Measurements from ENCODE around the gene XRCC4.
"Not testable (repeated sequence)": the region's sequence is repeated elsewhere in the genome, so short reads cannot be mapped to it uniquely, and the experiment has no call there.

The XRCC4 gene

GRCh38 chr5:83246071-83246470, 168.7 kb downstream of the XRCC4 start:
- no peaks in the 10 kb centered on the region for H3K27me3 ChIP-seq (replicated peaks; ENCODE audit: control insufficient read depth, insufficient read depth, low read length, poor library complexity, severe bottlenecking)
- no peaks in the 10 kb centered on the region for H3K36me3 ChIP-seq (ENCODE audit: control insufficient read depth, insufficient read depth, low read length)
- H3K4me1 ChIP-seq (ENCODE audit: control insufficient read depth, insufficient read depth, low read length, poor library complexity, severe bottlenecking): no peaks in the 10 kb centered on the region
- H3K27ac ChIP-seq (ENCODE audit: insufficient read depth, low read length, poor library complexity, severe bottlenecking): no peak overlapping the region
- DNase-seq: no peak
- no peaks in the 10 kb centered on the region for H3K9me3 ChIP-seq (ENCODE audit: control insufficient read depth, low read length)
- no peak overlapping the region for H3K4me3 ChIP-seq (ENCODE audit: insufficient read depth, low read depth, low read length, poor library complexity, severe bottlenecking)

DNA sequence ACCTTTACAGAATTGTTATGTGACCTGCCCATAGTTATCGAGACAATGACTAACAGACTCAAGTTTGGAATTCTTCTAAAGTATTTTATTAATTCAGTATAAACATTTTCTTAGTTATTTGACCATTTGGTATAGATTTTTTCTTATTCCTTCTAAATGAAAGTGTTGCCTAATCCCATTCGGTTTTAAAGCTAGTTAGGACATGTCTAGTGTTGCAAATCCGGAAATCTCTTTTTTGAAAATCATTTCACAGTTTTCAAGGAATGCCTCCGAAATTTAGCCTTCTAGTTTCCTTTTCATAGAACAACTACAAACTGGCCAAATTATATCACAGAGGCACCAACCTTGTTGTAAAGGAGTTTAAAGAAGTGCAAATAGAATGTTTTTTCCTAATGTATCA, 171.8 kb downstream of the XRCC4 start:
- no peak overlapping the region for H3K4me3 ChIP-seq (ENCODE audit: insufficient read depth, low read depth, low read length, poor library complexity, severe bottlenecking)

DNA sequence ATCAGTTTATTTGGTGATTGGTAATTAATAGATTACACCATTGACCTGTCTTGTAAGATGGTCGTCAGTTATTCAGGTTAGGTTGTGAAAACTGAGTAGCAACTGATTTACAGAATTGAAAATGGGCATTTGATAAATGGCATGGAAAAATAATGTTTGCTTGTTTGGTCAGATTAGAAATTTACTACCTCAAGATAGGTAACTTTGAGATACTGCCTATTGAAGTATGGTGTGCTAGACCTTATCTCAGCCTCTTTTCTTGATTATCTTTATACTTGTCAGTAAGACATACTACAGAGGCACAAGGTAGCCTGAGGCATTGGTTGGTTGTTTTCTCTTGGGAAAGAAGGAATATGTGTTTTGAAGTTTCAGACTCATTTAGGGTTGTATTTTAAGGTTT, 174.5 kb downstream of the XRCC4 start:
- Histone ChIP-seq H3K27me3 (replicated peaks; ENCODE audit: control insufficient read depth, insufficient read depth, low read length, poor library complexity, severe bottlenecking) (no peaks in the 10 kb centered on the region), H3K36me3 (ENCODE audit: control insufficient read depth, insufficient read depth, low read length) (no peaks in the 10 kb centered on the region), H3K27ac (ENCODE audit: insufficient read depth, low read length, poor library complexity, severe bottlenecking) (no peak overlapping the region), H3K9me3 (ENCODE audit: control insufficient read depth, low read length) (no peaks in the 10 kb centered on the region), H3K4me3 (ENCODE audit: insufficient read depth, low read depth, low read length, poor library complexity, severe bottlenecking) (no peak overlapping the region), H3K4me1 (ENCODE audit: control insufficient read depth, insufficient read depth, low read length, poor library complexity, severe bottlenecking) (no peaks in the 10 kb centered on the region)
- no peak for DNase-seq

More for the DNA sequence above, 171.8 kb downstream of the XRCC4 start:
- DNase-seq: no peak
- Histone ChIP-seq H3K27me3 (replicated peaks; ENCODE audit: control insufficient read depth, insufficient read depth, low read length, poor library complexity, severe bottlenecking) (no peaks in the 10 kb centered on the region), H3K9me3 (ENCODE audit: control insufficient read depth, low read length) (no peaks in the 10 kb centered on the region), H3K27ac (ENCODE audit: insufficient read depth, low read length, poor library complexity, severe bottlenecking) (no peak overlapping the region), H3K36me3 (ENCODE audit: control insufficient read depth, insufficient read depth, low read length) (no peaks in the 10 kb centered on the region), H3K4me1 (ENCODE audit: control insufficient read depth, insufficient read depth, low read length, poor library complexity, severe bottlenecking) (no peaks in the 10 kb centered on the region)

- Histone ChIP-seq H3K27ac (ENCODE audit: insufficient read depth, low read length, poor library complexity, severe bottlenecking) (no peak overlapping the region), H3K9me3 (ENCODE audit: control insufficient read depth, low read length) (no peaks in the 10 kb centered on the region), H3K27me3 (replicated peaks; ENCODE audit: control insufficient read depth, insufficient read depth, low read length, poor library complexity, severe bottlenecking) (no peaks in the 10 kb centered on the region), H3K36me3 (ENCODE audit: control insufficient read depth, insufficient read depth, low read length) (no peaks in the 10 kb centered on the region), H3K4me3 (ENCODE audit: insufficient read depth, low read depth, low read length, poor library complexity, severe bottlenecking) (no peak overlapping the region), H3K4me1 (ENCODE audit: control insufficient read depth, insufficient read depth, low read length, poor library complexity, severe bottlenecking) (no peaks in the 10 kb centered on the region)
- no peak for DNase-seq
Measured at GRCh38 chr5:83253720-83254119, 176.4 kb downstream of the XRCC4 start.

- DNase-seq: no peak
- H3K9me3 ChIP-seq (ENCODE audit: control insufficient read depth, low read length): no peaks in the 10 kb centered on the region
- no peak overlapping the region for H3K27ac ChIP-seq (ENCODE audit: insufficient read depth, low read length, poor library complexity, severe bottlenecking)
- H3K4me1 ChIP-seq (ENCODE audit: control insufficient read depth, insufficient read depth, low read length, poor library complexity, severe bottlenecking): no peaks in the 10 kb centered on the region
- no peaks in the 10 kb centered on the region for H3K36me3 ChIP-seq (ENCODE audit: control insufficient read depth, insufficient read depth, low read length)
- H3K27me3 ChIP-seq (replicated peaks; ENCODE audit: control insufficient read depth, insufficient read depth, low read length, poor library complexity, severe bottlenecking): no peaks in the 10 kb centered on the region
- no peak overlapping the region for H3K4me3 ChIP-seq (ENCODE audit: insufficient read depth, low read depth, low read length, poor library complexity, severe bottlenecking)
Measured at GRCh38 chr5:83255268-83255667, 177.9 kb downstream of the XRCC4 start.

DNA sequence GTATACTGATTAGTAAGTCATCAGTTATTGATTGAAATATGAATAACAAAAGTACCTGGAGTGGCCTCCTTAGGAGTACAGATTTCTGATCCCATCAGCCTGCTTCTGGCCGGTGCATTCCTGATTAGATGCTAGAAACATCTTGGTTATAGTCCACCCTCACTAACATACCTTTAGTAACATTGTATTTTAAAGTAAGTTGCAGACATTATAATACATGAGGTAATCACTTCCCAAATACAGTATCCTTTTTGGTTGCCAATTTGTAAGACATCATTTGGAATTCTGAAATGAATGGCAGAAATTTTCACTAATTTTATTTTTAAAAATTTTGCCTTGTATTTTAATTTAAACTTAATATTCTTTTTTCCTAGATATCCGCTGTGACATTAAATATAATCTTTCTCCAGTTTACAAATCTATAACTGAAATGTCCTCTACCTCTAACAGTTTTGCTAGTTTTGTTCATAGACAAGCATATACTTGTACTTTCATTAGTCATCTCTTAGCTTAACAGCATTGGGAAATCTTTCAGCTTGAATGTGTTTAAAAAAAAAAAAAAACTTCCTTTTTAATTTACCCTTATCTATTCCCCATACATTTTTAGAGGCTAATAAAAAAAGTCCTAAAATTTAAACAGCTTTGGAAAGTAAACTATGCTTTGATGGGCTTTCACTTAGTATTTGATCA, 178.9 kb downstream of the XRCC4 start:
- H3K4me3 ChIP-seq (ENCODE audit: insufficient read depth, low read depth, low read length, poor library complexity, severe bottlenecking): no peak overlapping the region
- no peaks in the 10 kb centered on the region for H3K9me3 ChIP-seq (ENCODE audit: control insufficient read depth, low read length)
- no peaks in the 10 kb centered on the region for H3K27me3 ChIP-seq (replicated peaks; ENCODE audit: control insufficient read depth, insufficient read depth, low read length, poor library complexity, severe bottlenecking)
- no peaks in the 10 kb centered on the region for H3K4me1 ChIP-seq (ENCODE audit: control insufficient read depth, insufficient read depth, low read length, poor library complexity, severe bottlenecking)
- DNase-seq: no peak
- H3K36me3 ChIP-seq (ENCODE audit: control insufficient read depth, insufficient read depth, low read length): no peaks in the 10 kb centered on the region
- H3K27ac ChIP-seq (ENCODE audit: insufficient read depth, low read length, poor library complexity, severe bottlenecking): no peak overlapping the region

DNA sequence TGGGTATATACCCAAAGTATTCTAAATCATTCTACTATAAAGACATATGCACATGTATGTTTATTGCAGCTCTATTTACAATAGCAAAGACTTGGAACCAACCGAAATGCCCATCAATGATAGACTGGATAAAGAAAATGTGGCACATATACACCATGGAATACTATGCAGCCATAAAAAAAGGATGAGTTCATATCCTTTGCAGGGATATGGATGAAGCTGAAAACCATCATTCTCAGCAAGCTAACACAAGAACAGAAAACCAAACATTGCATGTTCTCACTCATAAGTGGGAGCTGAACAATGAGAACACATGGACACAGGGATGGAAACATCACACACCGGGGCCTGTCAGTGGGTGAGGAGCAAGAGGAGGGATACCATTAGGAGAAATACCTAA, 180.3 kb downstream of the XRCC4 start:
- not testable (repeated sequence) for H3K4me3 ChIP-seq (ENCODE audit: insufficient read depth, low read depth, low read length, poor library complexity, severe bottlenecking); H3K4me1 ChIP-seq (ENCODE audit: control insufficient read depth, insufficient read depth, low read length, poor library complexity, severe bottlenecking); H3K36me3 ChIP-seq (ENCODE audit: control insufficient read depth, insufficient read depth, low read length); H3K27ac ChIP-seq (ENCODE audit: insufficient read depth, low read length, poor library complexity, severe bottlenecking); H3K9me3 ChIP-seq (ENCODE audit: control insufficient read depth, low read length); DNase-seq; H3K27me3 ChIP-seq (replicated peaks; ENCODE audit: control insufficient read depth, insufficient read depth, low read length, poor library complexity, severe bottlenecking)

DNA sequence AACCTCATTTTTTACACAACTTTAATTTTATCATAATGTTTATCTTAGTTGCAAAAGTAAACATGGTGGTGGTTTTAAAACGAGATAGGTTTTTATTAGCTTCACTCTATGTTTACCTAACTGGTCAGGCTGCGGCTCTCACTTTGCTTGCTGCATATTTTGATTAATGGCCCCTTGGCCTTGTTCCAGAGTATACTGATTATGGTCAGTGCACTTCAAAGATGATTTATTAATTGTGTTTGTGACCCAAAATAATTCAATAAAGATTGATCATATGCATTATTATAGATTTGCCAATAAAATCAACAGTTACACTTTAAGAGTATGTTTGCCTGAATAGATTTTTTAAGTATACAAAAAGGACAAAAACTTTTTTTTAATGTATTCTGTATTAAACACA, 188.0 kb downstream of the XRCC4 start:
- no peak overlapping the region for H3K27ac ChIP-seq (ENCODE audit: insufficient read depth, low read length, poor library complexity, severe bottlenecking)
- no peaks in the 10 kb centered on the region for H3K27me3 ChIP-seq (replicated peaks; ENCODE audit: control insufficient read depth, insufficient read depth, low read length, poor library complexity, severe bottlenecking)
- no peaks in the 10 kb centered on the region for H3K36me3 ChIP-seq (ENCODE audit: control insufficient read depth, insufficient read depth, low read length)
- no peak overlapping the region for H3K4me3 ChIP-seq (ENCODE audit: insufficient read depth, low read depth, low read length, poor library complexity, severe bottlenecking)
- no peak for DNase-seq
- H3K4me1 ChIP-seq (ENCODE audit: control insufficient read depth, insufficient read depth, low read length, poor library complexity, severe bottlenecking): no peaks in the 10 kb centered on the region
- no peaks in the 10 kb centered on the region for H3K9me3 ChIP-seq (ENCODE audit: control insufficient read depth, low read length)

- no peak overlapping the region for H3K27ac ChIP-seq (ENCODE audit: insufficient read depth, low read length, poor library complexity, severe bottlenecking)
- DNase-seq: no peak
- H3K4me3 ChIP-seq (ENCODE audit: insufficient read depth, low read depth, low read length, poor library complexity, severe bottlenecking): no peak overlapping the region
- no peaks in the 10 kb centered on the region for H3K36me3 ChIP-seq (ENCODE audit: control insufficient read depth, insufficient read depth, low read length)
- H3K4me1 ChIP-seq (ENCODE audit: control insufficient read depth, insufficient read depth, low read length, poor library complexity, severe bottlenecking): no peaks in the 10 kb centered on the region
- H3K27me3 ChIP-seq (replicated peaks; ENCODE audit: control insufficient read depth, insufficient read depth, low read length, poor library complexity, severe bottlenecking): no peaks in the 10 kb centered on the region
- no peaks in the 10 kb centered on the region for H3K9me3 ChIP-seq (ENCODE audit: control insufficient read depth, low read length)
Measured at GRCh38 chr5:83270311-83270710, 193.0 kb downstream of the XRCC4 start.

DNA sequence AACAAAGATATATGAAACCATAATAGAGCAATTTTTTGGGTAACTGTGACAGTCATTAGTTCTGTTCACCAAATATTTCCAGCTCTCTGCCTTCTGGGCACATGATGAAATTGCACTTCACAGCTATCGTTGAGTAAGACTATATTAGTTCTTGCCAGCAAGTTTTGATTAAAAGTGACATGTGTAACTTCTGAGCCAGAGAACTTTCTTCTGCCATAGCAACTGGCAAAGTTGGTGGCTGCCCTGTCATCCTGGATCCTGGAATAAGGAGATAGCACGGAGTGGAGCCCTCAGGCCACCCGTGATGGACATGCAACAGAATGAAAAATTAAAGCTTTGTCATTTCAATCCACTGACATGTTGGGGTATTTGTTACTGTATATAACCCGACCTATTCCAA, 199.8 kb downstream of the XRCC4 start:
- H3K27me3 ChIP-seq (replicated peaks; ENCODE audit: control insufficient read depth, insufficient read depth, low read length, poor library complexity, severe bottlenecking): no peaks in the 10 kb centered on the region
- H3K27ac ChIP-seq (ENCODE audit: insufficient read depth, low read length, poor library complexity, severe bottlenecking): no peak overlapping the region
- no peaks in the 10 kb centered on the region for H3K4me1 ChIP-seq (ENCODE audit: control insufficient read depth, insufficient read depth, low read length, poor library complexity, severe bottlenecking)
- no peaks in the 10 kb centered on the region for H3K9me3 ChIP-seq (ENCODE audit: control insufficient read depth, low read length)
- no peak for DNase-seq
- no peak overlapping the region for H3K4me3 ChIP-seq (ENCODE audit: insufficient read depth, low read depth, low read length, poor library complexity, severe bottlenecking)
- H3K36me3 ChIP-seq (ENCODE audit: control insufficient read depth, insufficient read depth, low read length): no peaks in the 10 kb centered on the region

Data from effector memory CD4-positive, alpha-beta T cell (primary cell).